ENCODE data around the gene EEF1AKMT4.

The EEF1AKMT4 gene

DNA sequence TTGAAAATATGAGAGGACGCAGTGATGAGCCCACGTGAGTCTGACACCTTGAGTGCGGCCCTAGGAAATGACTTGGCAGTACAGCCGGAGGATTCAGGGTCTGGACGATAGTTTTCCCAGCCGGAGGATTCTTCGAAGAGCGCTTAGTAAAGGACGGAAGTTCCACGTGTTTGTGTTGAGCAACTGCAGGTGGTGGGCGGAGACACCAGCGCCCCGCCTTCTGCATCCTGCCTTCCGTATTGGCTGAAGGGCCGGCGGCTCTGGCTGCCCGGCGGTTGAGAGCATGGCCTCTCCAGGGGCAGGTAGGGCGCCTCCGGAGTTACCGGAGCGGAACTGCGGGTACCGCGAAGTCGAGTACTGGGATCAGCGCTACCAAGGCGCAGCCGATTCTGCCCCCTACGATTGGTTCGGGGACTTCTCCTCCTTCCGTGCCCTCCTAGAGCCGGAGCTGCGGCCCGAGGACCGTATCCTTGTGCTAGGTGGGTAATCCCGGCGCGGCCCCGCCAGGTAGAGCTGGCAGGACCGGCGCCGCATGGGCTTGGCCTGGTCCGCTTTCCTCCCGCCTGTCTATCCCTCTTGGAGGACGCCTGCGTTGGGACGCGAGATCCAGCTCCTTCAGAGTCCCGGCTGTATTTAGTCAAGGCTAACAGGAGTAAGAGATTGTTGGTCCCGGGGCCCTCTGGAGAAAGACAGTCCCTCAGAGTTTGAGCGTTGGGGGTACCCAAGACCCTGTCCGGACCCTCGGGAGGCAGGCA lies at the start of gene EEF1AKMT4:
Gene EEF1AKMT4 (plus strand): TSS at position 261 of the 755 bp plus-strand sequence. CDS start 23 bp downstream, at position 284.
- DNase-seq: peak; percentile 100

DNA sequence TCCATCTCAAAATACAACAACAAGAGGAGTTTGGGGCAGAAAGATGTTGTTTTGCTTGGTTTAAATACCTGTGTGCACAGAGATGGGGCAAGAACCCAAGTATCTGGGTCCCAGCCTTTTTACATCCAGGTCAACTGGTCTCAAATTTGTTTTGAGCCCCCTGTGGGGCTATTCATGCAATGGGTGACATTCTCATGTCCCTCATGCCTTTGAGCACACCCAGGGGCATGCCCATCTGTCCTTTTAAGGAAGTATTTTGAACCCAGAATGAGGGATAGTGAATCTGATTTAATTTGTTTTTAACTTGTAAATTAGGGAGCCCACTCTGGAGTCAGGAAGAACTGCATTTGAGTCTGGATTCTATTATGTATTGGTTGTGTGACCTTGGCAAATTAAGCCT lies 48.6 kb upstream of the EEF1AKMT4 start:
- no peak for DNase-seq

GRCh38 chr3:184203526-184203925 lies 45.9 kb upstream of the EEF1AKMT4 start:
- no peak for DNase-seq

GRCh38 chr3:184209146-184209923 lies 40.1 kb upstream of the EEF1AKMT4 start:
- no peak for DNase-seq

DNA sequence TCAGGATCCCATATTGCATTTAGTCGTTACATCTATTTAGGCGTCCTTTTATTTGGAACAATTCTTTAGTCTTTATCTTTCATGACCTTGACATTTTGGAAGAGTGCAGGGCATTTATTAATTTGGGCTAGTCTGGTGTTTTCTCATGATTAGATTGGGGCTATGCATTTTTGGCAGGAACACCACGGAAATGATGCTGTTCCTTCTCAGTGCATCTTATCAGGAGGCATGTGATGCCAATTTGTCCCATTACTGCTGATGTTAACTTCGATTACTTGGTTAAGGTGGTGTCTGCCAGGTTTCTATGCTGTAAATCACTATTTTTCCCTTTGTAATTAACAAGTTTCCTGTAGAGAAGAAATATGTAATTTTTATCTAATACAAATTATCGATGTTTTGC lies 38.2 kb upstream of the EEF1AKMT4 start:
- no peak for DNase-seq

GRCh38 chr3:184211718-184212117 lies 37.8 kb upstream of the EEF1AKMT4 start:
- no peak for DNase-seq

DNA sequence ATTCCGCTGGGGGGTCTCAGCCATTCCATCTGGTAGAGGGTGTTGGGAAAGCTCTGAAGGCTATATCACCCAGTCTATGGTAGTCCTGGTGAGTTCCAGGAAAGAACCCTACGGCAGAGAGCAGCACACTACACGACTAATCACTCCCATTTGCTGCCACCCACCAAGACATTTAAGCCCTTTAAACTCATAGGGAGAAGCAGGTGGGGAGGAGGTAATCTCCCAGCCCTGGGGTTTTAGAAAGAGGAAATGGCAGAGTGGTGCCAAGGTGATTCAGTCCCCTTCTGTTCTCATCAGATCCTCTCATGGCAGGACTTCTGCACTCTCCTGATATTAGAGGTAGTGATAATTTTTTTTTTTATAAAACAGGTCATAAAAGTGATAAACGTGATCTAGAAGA lies 30.7 kb upstream of the EEF1AKMT4 start:
- no peak for DNase-seq

DNA sequence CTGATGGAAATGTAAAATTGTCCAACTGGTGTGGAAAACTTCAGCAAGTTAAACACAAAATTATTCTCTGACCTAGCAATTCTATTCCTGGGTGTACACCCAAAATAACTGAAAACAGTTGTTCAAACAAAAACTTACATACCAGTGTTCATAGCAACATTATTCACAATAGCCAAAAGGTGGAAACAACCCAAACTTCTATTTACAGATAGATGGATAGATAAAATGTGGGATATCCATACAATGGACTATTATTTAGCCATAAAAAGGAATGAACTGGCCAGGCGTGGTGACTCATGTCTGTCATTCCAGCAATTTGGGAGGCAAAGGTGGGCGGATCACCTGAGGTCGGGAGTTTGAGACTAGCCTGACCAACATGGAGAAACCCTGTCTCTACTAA lies 27.0 kb upstream of the EEF1AKMT4 start:
- DNase-seq: no peak

DNA sequence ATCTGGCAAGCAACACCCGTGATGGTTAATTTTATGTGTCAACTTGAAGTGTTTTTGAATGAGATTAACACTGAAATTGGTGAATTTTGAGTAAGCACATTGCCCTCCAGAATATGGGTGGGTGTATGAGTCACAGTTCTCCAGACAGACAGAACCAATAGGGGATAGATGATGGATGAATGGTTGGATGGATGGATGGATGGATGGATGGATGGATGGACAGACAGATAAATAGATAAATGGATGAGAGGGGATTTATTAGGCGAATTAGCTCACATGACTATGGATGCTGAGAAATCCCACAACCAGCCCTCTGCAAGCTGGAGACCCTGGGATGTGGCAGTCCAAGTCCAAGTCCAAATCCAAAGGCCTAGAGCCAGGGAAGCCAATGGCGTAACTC lies 25.5 kb upstream of the EEF1AKMT4 start:
- DNase-seq: no peak

DNA sequence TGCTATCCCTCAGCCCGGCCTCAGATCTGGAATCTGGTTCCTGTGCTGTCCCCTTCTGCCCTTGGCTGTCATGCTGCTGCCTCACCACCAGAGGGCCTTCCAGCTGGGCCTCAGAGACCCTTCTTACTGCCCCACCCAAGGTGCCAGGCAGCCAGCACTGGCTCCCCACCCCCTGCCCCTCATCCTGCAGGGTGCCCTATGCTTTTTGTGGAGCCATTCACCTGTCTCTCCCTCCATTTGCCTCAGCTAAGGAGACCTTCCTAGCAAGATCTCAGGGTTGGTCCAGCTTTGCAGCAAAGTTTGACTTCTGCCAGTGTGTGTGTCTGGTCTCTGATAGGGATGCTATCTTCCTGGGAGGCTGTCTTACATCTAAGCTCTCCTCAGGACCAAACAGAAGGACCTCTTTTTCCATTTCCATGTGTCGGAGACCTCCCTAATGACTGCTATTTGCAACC lies 22.0 kb upstream of the EEF1AKMT4 start:
- DNase-seq: peak; percentile 76

DNA sequence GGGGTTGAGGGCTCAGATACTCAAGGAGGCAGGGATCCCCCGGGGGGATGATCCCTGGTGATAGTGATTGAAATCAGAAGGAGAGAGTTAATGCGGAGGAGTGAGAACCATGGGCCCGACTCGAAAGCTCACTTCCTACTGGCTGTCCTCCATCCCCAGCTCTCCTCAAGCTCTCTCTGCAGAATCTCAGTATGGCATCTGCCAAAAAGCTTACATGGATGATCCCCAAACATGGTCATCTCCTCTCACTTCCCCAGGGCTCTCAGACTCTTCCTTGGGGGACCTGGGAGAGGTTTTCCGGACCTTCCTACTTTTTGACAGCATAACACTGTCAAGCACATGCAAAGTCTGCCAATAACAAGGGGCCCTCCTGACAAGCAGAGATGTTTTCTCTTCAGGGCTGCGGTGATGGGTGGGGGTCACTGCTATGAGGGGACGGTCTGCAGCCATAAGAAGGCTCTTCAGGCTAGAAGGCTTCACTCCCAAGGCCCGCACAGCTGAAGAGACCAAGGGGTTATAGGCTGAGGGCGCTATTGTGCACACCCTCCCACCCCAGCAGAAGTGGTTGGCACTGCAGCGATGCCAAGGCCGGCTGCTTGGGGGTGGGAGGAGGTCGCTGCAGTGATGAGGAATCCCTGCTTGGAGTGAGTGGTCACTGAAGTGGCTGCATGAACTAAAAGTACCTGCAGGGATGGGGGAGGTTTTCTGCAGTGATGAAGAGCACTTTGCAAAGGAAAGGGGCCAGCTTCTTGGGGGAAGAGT lies 20.9 kb upstream of the EEF1AKMT4 start:
- no peak for DNase-seq

- DNase-seq: peak; percentile 91
These were observed 19.9 kb upstream of the EEF1AKMT4 start, which contains the start of gene VWA5B2 for GRCh38 chr3:184229394-184230080. VWA5B2 (plus strand) TSS chr3:184229585; CDS start chr3:184230529, 944 bp downstream.

DNA sequence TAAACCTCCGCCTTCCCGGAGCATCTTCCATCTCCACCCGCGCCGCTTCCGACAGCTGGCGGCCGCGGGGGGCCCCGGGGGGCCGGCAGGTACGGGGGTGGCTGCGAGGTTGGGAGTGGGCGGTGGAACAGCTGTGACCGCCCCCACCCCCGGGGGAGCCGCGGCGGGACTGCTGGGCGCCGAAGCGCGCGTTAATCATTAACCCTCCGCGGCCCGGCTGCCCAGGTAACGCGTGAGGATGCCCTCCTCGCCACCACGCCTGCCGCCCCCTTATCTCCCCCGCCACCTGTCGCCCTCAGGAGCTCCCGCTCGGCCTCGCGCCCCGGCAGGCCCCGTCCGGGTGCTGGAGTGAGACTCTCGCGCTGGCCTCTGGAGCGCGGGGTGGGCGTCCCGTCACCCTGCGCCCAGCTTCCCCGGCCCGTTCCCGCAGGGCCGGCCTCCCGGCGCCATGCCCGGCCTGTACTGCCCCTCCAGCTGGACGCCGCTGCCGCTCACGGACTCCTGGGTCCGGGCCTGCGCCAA lies 19.3 kb upstream of the EEF1AKMT4 start:
- no peak for DNase-seq

GRCh38 chr3:184230603-184231528 lies 18.6 kb upstream of the EEF1AKMT4 start:
- DNase-seq: no peak

GRCh38 chr3:184231671-184232070 lies 17.8 kb upstream of the EEF1AKMT4 start:
- peak; percentile 40 for DNase-seq

DNA sequence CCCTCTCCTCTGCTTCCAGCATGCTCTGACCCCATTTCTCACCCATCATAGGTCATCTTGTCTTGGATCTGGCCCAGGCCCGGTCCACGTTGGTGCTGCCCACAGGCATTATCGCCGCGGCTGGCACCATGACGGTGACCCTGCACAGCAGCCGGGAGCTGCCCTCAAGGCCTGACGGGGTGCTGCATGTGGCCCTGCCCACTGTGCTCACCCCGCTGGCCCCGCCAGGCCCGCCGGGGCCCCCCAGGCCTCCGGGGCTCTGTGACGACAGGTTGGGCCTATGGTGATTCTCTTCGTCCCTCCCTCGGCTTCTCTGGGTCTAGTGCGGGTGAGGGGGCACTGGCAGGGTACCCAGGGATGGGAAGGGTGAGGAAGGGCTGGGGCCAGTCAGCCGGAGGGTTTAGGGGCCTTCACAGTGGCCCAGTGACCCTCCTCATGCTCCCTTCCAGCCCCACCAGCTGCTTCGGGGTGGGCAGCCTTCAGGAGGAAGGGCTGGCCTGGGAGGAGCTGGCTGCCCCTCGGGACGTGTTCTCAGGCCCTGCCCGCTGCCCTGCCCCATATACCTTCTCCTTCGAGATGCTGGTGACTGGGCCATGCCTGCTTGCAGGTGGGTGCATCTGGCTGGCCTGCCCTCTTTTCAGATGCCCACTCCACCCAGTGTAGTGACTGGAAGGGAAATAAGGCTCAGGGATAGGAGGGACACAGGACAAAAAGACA lies 16.2 kb upstream of the EEF1AKMT4 start:
- DNase-seq: peak; percentile 33

DNA sequence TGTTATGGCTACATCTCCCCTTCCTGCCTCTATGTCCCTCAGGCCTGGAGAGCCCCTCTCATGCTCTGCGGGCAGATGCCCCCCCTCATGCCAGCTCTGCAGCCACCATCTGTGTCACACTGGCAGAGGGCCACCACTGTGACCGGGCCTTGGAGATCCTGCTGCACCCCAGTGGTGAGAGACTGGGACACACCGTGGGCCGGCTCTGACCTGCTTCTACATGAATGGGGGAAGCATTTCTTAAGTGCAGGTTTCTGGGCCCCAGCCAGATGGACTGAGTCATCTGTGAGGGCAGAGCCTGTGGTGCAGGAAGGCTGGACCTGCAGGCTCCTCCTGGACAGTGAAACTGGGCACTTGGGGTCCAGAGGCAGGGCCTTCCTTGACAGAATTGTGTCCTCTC lies 15.2 kb upstream of the EEF1AKMT4 start:
- DNase-seq: peak; percentile 54

GRCh38 chr3:184234671-184235380 lies 14.6 kb upstream of the EEF1AKMT4 start:
- DNase-seq: no peak

GRCh38 chr3:184235381-184236032 lies 14.0 kb upstream of the EEF1AKMT4 start:
- peak; percentile 43 for DNase-seq
